H1 (cell line): Measurements from ENCODE around the gene KLHL8. TPM values are rescaled to one million over a fixed set of nuclear protein-coding genes. Genes with fewer than 3 reads are reported as not detected.

ENCODE experiments used
- CTCF ChIA-PET: fragments of 300-600 bp; sonication (Branson Sonifier 250); formaldehyde crosslinking; loops from one replicate; lab custom pipeline; 2021; ENCODE audit not compliant: partially characterized antibody; lab: Charles Lee
- POLR2A ChIA-PET: fragments of 300-600 bp; sonication (Branson Sonifier 250); formaldehyde crosslinking; loops from one replicate; lab custom pipeline; 2021; ENCODE audit warnings: inconsistent platforms; ENCODE audit not compliant: partially characterized antibody; lab: Charles Lee
- DNase-seq, 2 experiments: peaks; one replicate each; pipeline versions ENCODE4 v3.0.0 to v3.0.0-alpha.2; 2010 to 2022; ENCODE audit warnings: low spot score in 2 of 2, low read depth in 1 of 2, mixed read lengths in 1 of 2
- FAIRE-seq: peaks from 2 replicates; lab custom pipeline; 2011; peaks lifted over from hg19 to GRCh38; lab: Jason Lieb, UNC
- H2AFZ ChIP-seq: 2 replicates; pipeline ENCODE4 v1.8.1; 2012; ENCODE audit warnings: low read length, inconsistent platforms
- H2AK5ac ChIP-seq: 2 replicates; pipeline ENCODE4 v1.6.1; 2013; ENCODE audit warnings: low read depth, low read length
- H2BK120ac ChIP-seq: replicated peaks from 2 replicates; pipeline ENCODE3; 2013; ENCODE audit warnings: low read depth, low read length, inconsistent platforms
- H2BK12ac ChIP-seq: 2 replicates; pipeline ENCODE4 v1.6.1; 2013; ENCODE audit warnings: low read depth, low read length
- H2BK15ac ChIP-seq: 2 replicates; pipeline ENCODE4 v1.6.1; 2013; ENCODE audit warnings: low read length
- H2BK20ac ChIP-seq: 2 replicates; pipeline ENCODE4 v1.6.1; 2013; ENCODE audit warnings: low read length
- H2BK5ac ChIP-seq: 2 replicates; pipeline ENCODE4 v1.6.1; 2013; ENCODE audit warnings: low read depth, low read length
- H3K14ac ChIP-seq: 2 replicates; pipeline ENCODE4 v1.6.1; 2013; ENCODE audit warnings: inconsistent platforms; ENCODE audit not compliant: insufficient read length
- H3K18ac ChIP-seq: 2 replicates; pipeline ENCODE4 v1.6.1; 2013; ENCODE audit warnings: low read length; ENCODE audit errors: extremely low read depth
- H3K23ac ChIP-seq: 2 replicates; pipeline ENCODE4 v1.6.1; 2013; ENCODE audit warnings: inconsistent platforms; ENCODE audit not compliant: insufficient read length
- H3K23me2 ChIP-seq: 2 replicates; pipeline ENCODE4 v1.6.1; 2013; ENCODE audit warnings: low read depth, low read length
- H3K27ac ChIP-seq: 2 replicates; pipeline ENCODE4 v1.6.1; 2011; ENCODE audit warnings: low read depth, low read length, inconsistent platforms
- H3K27me3 ChIP-seq, 4 experiments: replicated peaks in 1 of 4; 1 replicate in 1 of 4; 2 replicates in 3 of 4; pipeline versions ENCODE4 v1.6.1 to v1.8.1; 2011 to 2013; ENCODE audit warnings: low read length in 3 of 4, mild to moderate bottlenecking in 3 of 4, inconsistent platforms in 2 of 4, mixed read lengths in 2 of 4, moderate library complexity in 1 of 4; ENCODE audit not compliant: control insufficient read depth in 3 of 4, insufficient read depth in 3 of 4; ENCODE audit errors: extremely low read depth in 1 of 4
- H3K36me3 ChIP-seq, 4 experiments: 2 replicates each; pipeline versions ENCODE4 v1.6.1 to v1.8.1; 2011 to 2013; ENCODE audit warnings: mild to moderate bottlenecking in 4 of 4, low read length in 3 of 4, moderate library complexity in 2 of 4, control low read depth in 1 of 4, inconsistent platforms in 1 of 4; ENCODE audit not compliant: insufficient read depth in 4 of 4, control insufficient read depth in 2 of 4
- H3K4ac ChIP-seq: replicated peaks from 2 replicates; pipeline ENCODE3; 2013; ENCODE audit warnings: low read length, low read depth, mixed read lengths, inconsistent platforms; ENCODE audit not compliant: insufficient read length
- H3K4me1 ChIP-seq, 4 experiments: replicated peaks in 1 of 4; 1 replicate in 1 of 4; 2 replicates in 3 of 4; pipeline versions ENCODE4 v1.6.1 to v1.8.1; 2011 to 2013; ENCODE audit warnings: low read length in 3 of 4, inconsistent platforms in 2 of 4, mixed read lengths in 1 of 4; ENCODE audit not compliant: insufficient read depth in 4 of 4, control insufficient read depth in 3 of 4
- H3K4me2 ChIP-seq, 2 experiments: 2 replicates each; pipeline versions ENCODE4 v1.6.1 to v1.8.1; 2011 to 2013; ENCODE audit warnings: low read depth in 2 of 2, low read length in 2 of 2, control low read depth in 1 of 2, inconsistent platforms in 1 of 2, mild to moderate bottlenecking in 1 of 2; ENCODE audit not compliant: insufficient read depth in 1 of 2
- H3K4me3 ChIP-seq, 4 experiments: fragments of 200-600, 300-600 bp in 1 of 4; sonication (generic), shearing (Covaris generic), sonication (Bioruptor Twin) in 1 of 4; 2 replicates each; pipeline versions ENCODE4 v1.5.1 to v1.8.1; 2011 to 2016; ENCODE audit warnings: low read length in 4 of 4, low read depth in 3 of 4, control low read depth in 2 of 4, inconsistent platforms in 2 of 4, mild to moderate bottlenecking in 2 of 4, mixed read lengths in 1 of 4, moderate library complexity in 1 of 4; ENCODE audit not compliant: insufficient read depth in 2 of 4; ENCODE audit errors: extremely low read depth in 1 of 4
- H3K56ac ChIP-seq: replicated peaks from 2 replicates; pipeline ENCODE3; 2013; ENCODE audit warnings: low read depth, mild to moderate bottlenecking, mixed read lengths, low read length, inconsistent platforms; ENCODE audit not compliant: insufficient read length
- H3K79me1 ChIP-seq: 2 replicates; pipeline ENCODE4 v1.6.1; 2013; ENCODE audit warnings: low read depth, low read length, control low read depth
- H3K79me2 ChIP-seq, 2 experiments: 2 replicates each; pipeline versions ENCODE4 v1.6.1 to v1.8.1; 2012 to 2013; ENCODE audit warnings: low read length in 2 of 2, mild to moderate bottlenecking in 2 of 2, inconsistent platforms in 1 of 2; ENCODE audit not compliant: insufficient read depth in 2 of 2, control insufficient read depth in 1 of 2
- H3K9ac ChIP-seq, 4 experiments: replicated peaks in 1 of 4; 1 replicate in 1 of 4; 2 replicates in 3 of 4; pipeline versions ENCODE4 v1.6.1 to v1.8.1; 2011 to 2013; ENCODE audit warnings: low read depth in 3 of 4, low read length in 3 of 4, control low read depth in 2 of 4, mild to moderate bottlenecking in 2 of 4, moderate library complexity in 2 of 4, inconsistent platforms in 1 of 4; ENCODE audit errors: extremely low read depth in 1 of 4
- H3K9me3 ChIP-seq, 2 experiments: 2 replicates each; pipeline versions ENCODE4 v1.6.1 to v1.8.1; 2012 to 2013; ENCODE audit warnings: mild to moderate bottlenecking in 2 of 2, moderate library complexity in 2 of 2, control low read depth in 1 of 2, inconsistent platforms in 1 of 2, low read depth in 1 of 2, low read length in 1 of 2, mixed read lengths in 1 of 2; ENCODE audit not compliant: insufficient read depth in 2 of 2
- H4K20me1 ChIP-seq, 2 experiments: replicated peaks in 1 of 2; 2 replicates each; pipeline versions ENCODE3 to v1.8.1; 2011 to 2013; ENCODE audit warnings: inconsistent platforms in 2 of 2, low read length in 2 of 2, mild to moderate bottlenecking in 1 of 2; ENCODE audit not compliant: insufficient read depth in 2 of 2, control insufficient read depth in 1 of 2
- H4K5ac ChIP-seq: 2 replicates; pipeline ENCODE4 v1.6.1; 2013; ENCODE audit warnings: low read length, low read depth, mixed read lengths, inconsistent platforms; ENCODE audit not compliant: insufficient read length
- H4K8ac ChIP-seq: 2 replicates; pipeline ENCODE4 v1.8.0; 2013; ENCODE audit warnings: mild to moderate bottlenecking, moderate library complexity, low read length, inconsistent platforms; ENCODE audit not compliant: insufficient read depth; ENCODE audit errors: extremely low read depth
- H4K91ac ChIP-seq: replicated peaks from 2 replicates; pipeline ENCODE3; 2013; ENCODE audit warnings: low read length, mixed read lengths, inconsistent platforms; ENCODE audit not compliant: insufficient read length
- RAD21 ChIP-seq, 2 experiments: IDR thresholded peaks in 1 of 2; conservative IDR thresholded peaks in 1 of 2; 2 replicates each; pipeline ENCODE4 v1.6.1; 2011; ENCODE audit warnings: low read depth in 2 of 2, low read length in 2 of 2, improper control_type of control experiment in 1 of 2, inconsistent platforms in 1 of 2, mild to moderate bottlenecking in 1 of 2, moderate library complexity in 1 of 2
- SUZ12 ChIP-seq: fragments of 200-600 bp; sonication (generic); IDR thresholded peaks from 2 replicates; pipeline ENCODE4 v1.6.1; 2012; ENCODE audit warnings: mild to moderate bottlenecking, inconsistent platforms, low read length, moderate library complexity, mixed read lengths
- WGBS, 2 experiments: shearing (Covaris generic) in 1 of 2; methylation state at CpG; one replicate each; pipeline versions ENCODE4 v1.1.6 to v1.1.7; 2013 to 2015; ENCODE audit warnings: low lambda C conversion rate in 2 of 2, mixed read lengths in 2 of 2, inconsistent platforms in 1 of 2, low coverage in 1 of 2, missing lambda C conversion rate in 1 of 2; ENCODE audit not compliant: insufficient replicate concordance in 2 of 2, insufficient coverage in 1 of 2, insufficient read length in 1 of 2; ENCODE audit errors: extremely low coverage in 1 of 2, missing lambda C conversion rate in 1 of 2; 5-methylcytosine and 5-hydroxymethylcytosine counted together
- polyA plus RNA-seq, 7 experiments: library from polyadenylated mRNA; depleted of rRNA in 3 of 7; stranded (reverse) in 5 of 7; unstranded in 2 of 7; fragments of >200 nt in 5 of 7; fragments of 200-250 nt in 2 of 7; gene quantifications; 1 replicate in 5 of 7; 2 replicates in 1 of 7; 4 replicates in 1 of 7; pipeline versions ENCODE4 v1.2.1 to v1.2.3, GENCODE V29; 2011 to 2013; ENCODE audit warnings: missing spikeins in 2 of 7, mixed read lengths in 2 of 7
- total RNA-seq: library from RNA; stranded (reverse); fragmentation: NEBNext Ultra II Directional; extraction: Animal tissue kit (Norgen Biotek cat#: 25700); gene quantifications from 2 replicates; pipeline ENCODE4 v1.2.1, GENCODE V29; 2021
- TF ChIP-seq, protein P1 (sequence below), 3 experiments: IDR thresholded peaks; 1 replicate in 2 of 3; 2 replicates in 1 of 3; pipeline versions ENCODE4 v1.5.1 to v1.6.1; 2011; ENCODE audit warnings: low read length in 3 of 3, mild to moderate bottlenecking in 3 of 3, inconsistent platforms in 2 of 3, low read depth in 1 of 3, moderate library complexity in 1 of 3; ENCODE audit not compliant: insufficient read depth in 1 of 3; ENCODE audit errors: control extremely low read depth in 1 of 3

The KLHL8 gene
- total and polyA plus RNA-seq, 2 of the 8 experiments (the other 6 are each of a cell fraction or from before 2014, with no cell fraction given), result 0.94 to 8.1 TPM

DNA sequence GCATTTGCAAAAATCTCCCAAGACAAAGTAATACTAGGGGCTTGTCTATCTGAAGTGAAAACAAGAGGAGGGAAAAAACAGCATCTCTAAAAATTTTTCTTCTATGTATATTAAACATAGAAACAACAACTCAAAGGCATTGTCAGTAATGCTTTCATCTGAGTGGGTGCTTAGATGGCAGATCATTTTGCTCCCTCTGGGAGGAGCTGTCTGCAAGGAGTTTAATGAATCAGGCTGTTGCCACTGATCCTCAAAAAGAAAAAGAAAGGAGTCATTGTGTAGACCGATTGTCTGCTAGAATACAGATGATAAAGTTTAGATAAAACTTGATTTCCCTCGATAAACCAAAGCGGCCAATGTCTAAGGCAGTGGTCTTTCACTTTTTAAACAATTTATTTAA lies 49.7 kb upstream of the KLHL8 start:
- no peaks in the 10 kb centered on the region for H3K79me1 ChIP-seq
- H3K36me3 ChIP-seq, result no peaks in the 10 kb centered on the region
- H3K27me3 ChIP-seq, result no peaks in the 10 kb centered on the region
- no peaks in the 10 kb centered on the region for H4K20me1 ChIP-seq
- DNase-seq, result peak in 1 of 2 experiments; percentile 9
- H2AFZ ChIP-seq, result peak overlapping the region; percentile 93; the same call in 1 of the 2 replicates
- no peak overlapping the region for H3K4me2 ChIP-seq
- TF ChIP-seq RAD21 (IDR thresholded peaks at IDR 0.05 in 1 of 2, conservative IDR thresholded peaks at IDR 0.05 in 1 of 2; ENCODE audit: low read depth in 2 of 2, low read length in 2 of 2), result peak; percentile 86 to 87
- TF ChIP-seq, protein P1, sequence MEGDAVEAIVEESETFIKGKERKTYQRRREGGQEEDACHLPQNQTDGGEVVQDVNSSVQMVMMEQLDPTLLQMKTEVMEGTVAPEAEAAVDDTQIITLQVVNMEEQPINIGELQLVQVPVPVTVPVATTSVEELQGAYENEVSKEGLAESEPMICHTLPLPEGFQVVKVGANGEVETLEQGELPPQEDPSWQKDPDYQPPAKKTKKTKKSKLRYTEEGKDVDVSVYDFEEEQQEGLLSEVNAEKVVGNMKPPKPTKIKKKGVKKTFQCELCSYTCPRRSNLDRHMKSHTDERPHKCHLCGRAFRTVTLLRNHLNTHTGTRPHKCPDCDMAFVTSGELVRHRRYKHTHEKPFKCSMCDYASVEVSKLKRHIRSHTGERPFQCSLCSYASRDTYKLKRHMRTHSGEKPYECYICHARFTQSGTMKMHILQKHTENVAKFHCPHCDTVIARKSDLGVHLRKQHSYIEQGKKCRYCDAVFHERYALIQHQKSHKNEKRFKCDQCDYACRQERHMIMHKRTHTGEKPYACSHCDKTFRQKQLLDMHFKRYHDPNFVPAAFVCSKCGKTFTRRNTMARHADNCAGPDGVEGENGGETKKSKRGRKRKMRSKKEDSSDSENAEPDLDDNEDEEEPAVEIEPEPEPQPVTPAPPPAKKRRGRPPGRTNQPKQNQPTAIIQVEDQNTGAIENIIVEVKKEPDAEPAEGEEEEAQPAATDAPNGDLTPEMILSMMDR (IDR thresholded peaks at IDR 0.05; ENCODE audit: control extremely low read depth in 1 of 3, insufficient read depth in 1 of 3, low read depth in 1 of 3, low read length in 3 of 3), result peak in 2 of 3 experiments; percentile 54 to 64; a peak in 3 of 4 replicates
- no peak for TF ChIP-seq SUZ12
- TF ChIP-seq, all 59 proteins: peak for 2
- Histone ChIP-seq H2BK5ac (no peak overlapping the region), H2BK120ac (no peak overlapping the region), H3K4ac (no peak overlapping the region), H3K9ac (no peak overlapping the region), H3K4me1 (no peaks in the 10 kb centered on the region), H3K79me2 (no peaks in the 10 kb centered on the region), H2AK5ac (no peak overlapping the region), H3K27ac (no peak overlapping the region), H2BK15ac (no peak overlapping the region), H4K8ac (no peak overlapping the region), H3K9me3 (no peaks in the 10 kb centered on the region), H2BK12ac (no peak overlapping the region), H3K18ac (no peak overlapping the region), H3K14ac (no peak overlapping the region), H2BK20ac (no peak overlapping the region), H4K91ac (no peak overlapping the region), H3K23ac (no peak overlapping the region), H4K5ac (no peak overlapping the region), H3K23me2 (no peaks in the 10 kb centered on the region), H3K56ac (no peak overlapping the region), H3K4me3 (no peak overlapping the region)
- FAIRE-seq, result peak; percentile 82
- WGBS, 2 experiments, result 49% methylated on average over 3 of the region's 3 CpGs; no CpG with 5 or more reads in 1 of the 2 experiments
- ChIA-PET POLR2A (no interaction called here), CTCF (interaction anchor here (0.9 to 2.1 kb wide), 8 partner anchors 99 to 580 kb away, joined by 3 to 9 read pairs (median 3); no protein-coding TSS in a partner anchor)
